A549 (cell line): Measurements from ENCODE around the gene RTN4IP1. TPM values are rescaled to one million over a fixed set of nuclear protein-coding genes. Genes with fewer than 3 reads are reported as not detected.

Source experiments
- ATAC-seq, 2 experiments: fragments of 200-7000 bp in 1 of 2; fragments of >200 bp in 1 of 2; cut with Nextera tagmentation in 1 of 2; cut with Tn5 transposase in 1 of 2; 3 replicates each; pipeline versions ENCODE4 v1.8.0 to v1.9.1; 2018 to 2020; ENCODE audit warnings: mild to moderate bottlenecking in 1 of 2, moderate library complexity in 1 of 2
- CTCF ChIA-PET: fragments of 300-600 bp; sonication (Branson Sonifier 250); formaldehyde crosslinking; extraction: SDS; loops from one replicate; lab custom pipeline; 2021; ENCODE audit warnings: antibody characterized with exemption, inconsistent platforms; lab: Yijun Ruan, JAX
- POLR2A ChIA-PET: fragments of 350-600 bp; formaldehyde crosslinking; extraction: SDS; loops from one replicate; lab custom pipeline; 2021; ENCODE audit warnings: antibody characterized with exemption, inconsistent platforms; lab: Yijun Ruan, JAX
- DNase-seq, 2 experiments: peaks; one replicate each; pipeline versions ENCODE4 v3.0.0 to v3.0.0-alpha.2; 2011 to 2016; ENCODE audit warnings: low read depth in 1 of 2, low spot score in 1 of 2
- FAIRE-seq: peaks from 2 replicates; lab custom pipeline; 2011; peaks lifted over from hg19 to GRCh38; lab: Jason Lieb, UNC
- H3K27ac ChIP-seq, 2 experiments: fragments of >200 bp; sonication (Bioruptor Twin); formaldehyde crosslinking; 3 replicates each; pipeline ENCODE4 v1.5.1; 2016 to 2017
- H3K4me1 ChIP-seq: fragments of >200 bp; sonication (Bioruptor Twin); formaldehyde crosslinking; 3 replicates; pipeline ENCODE4 v1.6.1; 2016
- H3K4me2 ChIP-seq: fragments of >200 bp; sonication (Bioruptor Twin); formaldehyde crosslinking; 3 replicates; pipeline ENCODE4 v1.6.1; 2016
- H3K4me3 ChIP-seq: fragments of >200 bp; sonication (Bioruptor Twin); formaldehyde crosslinking; 3 replicates; pipeline ENCODE4 v1.5.1; 2016
- H3K9me3 ChIP-seq: fragments of >200 bp; sonication (Bioruptor Twin); formaldehyde crosslinking; 3 replicates; pipeline ENCODE4 v1.6.1; 2016
- ATOH8 ChIP-seq: fragments of 250-450 bp; sonication (Bioruptor Pico); IDR thresholded peaks from 2 replicates; pipeline ENCODE4 v1.5.0; 2020; ENCODE audit warnings: low read depth, mild to moderate bottlenecking, moderate library complexity
- BCL3 ChIP-seq: fragments of >200 bp; sonication (Bioruptor Twin); formaldehyde crosslinking; IDR thresholded peaks from 3 replicates; pipeline ENCODE4 v1.6.1; 2016
- CBX8 ChIP-seq: fragments of 200-600 bp; sonication (generic); IDR thresholded peaks from 2 replicates; pipeline ENCODE4 v1.6.1; 2016
- CHD4 ChIP-seq: fragments of 200-600 bp; sonication (generic); IDR thresholded peaks from 2 replicates; pipeline ENCODE4 v1.6.1; 2016; ENCODE audit warnings: antibody characterized with exemption, mild to moderate bottlenecking, borderline replicate concordance
- CTCF ChIP-seq: fragments of >200 bp; sonication (Bioruptor Twin); formaldehyde crosslinking; IDR thresholded peaks from 3 replicates; pipeline ENCODE4 v1.5.1; 2016
- E2F6 ChIP-seq: IDR thresholded peaks from 2 replicates; pipeline ENCODE4 v1.6.1; 2012; ENCODE audit warnings: low read depth, borderline replicate concordance
- ELK1 ChIP-seq: fragments of 150-350 bp; IDR thresholded peaks from 2 replicates; pipeline ENCODE4 v1.6.1; 2014; ENCODE audit warnings: low read depth, mild to moderate bottlenecking, low read length
- FOSB ChIP-seq: fragments of 250-450 bp; sonication (Bioruptor Pico); IDR thresholded peaks from 2 replicates; pipeline ENCODE4 v1.5.0; 2020; ENCODE audit warnings: mild to moderate bottlenecking, moderate library complexity
- GATA3 ChIP-seq: IDR thresholded peaks from 2 replicates; pipeline ENCODE4 v1.6.1; 2012; ENCODE audit warnings: borderline replicate concordance
- HES2 ChIP-seq: fragments of >200 bp; sonication (Bioruptor Twin); formaldehyde crosslinking; IDR thresholded peaks from 2 replicates; pipeline ENCODE4 v1.6.1; 2016
- HEYL ChIP-seq: fragments of 250-450 bp; sonication (Bioruptor Pico); IDR thresholded peaks from 2 replicates; pipeline ENCODE4 v1.8.0; 2021; ENCODE audit warnings: mild to moderate bottlenecking, moderate library complexity
- HOXB13 ChIP-seq: fragments of 250-450 bp; sonication (Bioruptor Pico); IDR thresholded peaks from 2 replicates; pipeline ENCODE4 v1.5.0; 2020; ENCODE audit warnings: low read depth, mild to moderate bottlenecking, moderate library complexity
- KDM5A ChIP-seq: fragments of 200-600 bp; sonication (generic); IDR thresholded peaks from 2 replicates; pipeline ENCODE4 v1.6.1; 2016; ENCODE audit warnings: antibody characterized with exemption, mild to moderate bottlenecking
- MAX ChIP-seq: IDR thresholded peaks from 2 replicates; pipeline ENCODE4 v1.6.1; 2012
- MYC ChIP-seq: IDR thresholded peaks from 2 replicates; pipeline ENCODE4 v1.6.1; 2012; ENCODE audit warnings: mild to moderate bottlenecking, inconsistent platforms, low read length, improper control_type of control experiment, borderline replicate concordance
- TFCP2L1 ChIP-seq: fragments of 250-450 bp; sonication (Bioruptor Pico); IDR thresholded peaks from 2 replicates; pipeline ENCODE4 v1.5.0; 2021; ENCODE audit warnings: mild to moderate bottlenecking
- ZFP36 ChIP-seq: fragments of 450-650 bp; IDR thresholded peaks from 2 replicates; pipeline ENCODE4 v1.6.1; 2014; ENCODE audit warnings: borderline replicate concordance; ENCODE audit not compliant: partially characterized antibody
- ZSCAN20 ChIP-seq: fragments of 250-450 bp; sonication (Bioruptor Pico); IDR thresholded peaks from 2 replicates; pipeline ENCODE4 v1.8.0; 2022; ENCODE audit warnings: mild to moderate bottlenecking, moderate library complexity
- WGBS: methylation state at CpG from one replicate; pipeline ENCODE4 v1.1.6; 2017; ENCODE audit errors: missing lambda C conversion rate; 5-methylcytosine and 5-hydroxymethylcytosine counted together
- polyA plus RNA-seq, 4 experiments: library from polyadenylated mRNA; depleted of rRNA in 3 of 4; stranded (reverse); fragments of >200 nt; fragmentation: RNase III in 1 of 4; extraction: RNeasy Plus Mini Kit Qiagen cat#74134 plus additional on column Dnase treatment in 1 of 4; gene quantifications; 2 replicates in 3 of 4; 3 replicates in 1 of 4; pipeline ENCODE4 v1.2.3, GENCODE V29; 2011 to 2017

RTN4IP1 gene
- polyA plus RNA-seq, 2 of the 4 experiments (the other 2 are of a cell fraction): 13.9 to 15.1 TPM

GRCh38 chr6:106538145-106538544 lies 91.2 kb downstream of the RTN4IP1 start:
- Histone ChIP-seq H3K4me2 (no peak overlapping the region), H3K4me3 (no peak overlapping the region), H3K27ac (no peak overlapping the region), H3K9me3 (no peaks in the 10 kb centered on the region), H3K4me1 (peaks cover 13% of the 10 kb centered on the region; the same call in 2 of the 3 replicates)
- CTCF ChIA-PET: interaction anchor here (1.2 to 1.3 kb wide), 2 partner anchors 16 to 19 kb away, joined by 3 read pairs; no protein-coding TSS in a partner anchor
- ATAC-seq (no peak), FAIRE-seq (no peak), DNase-seq (no peak)
- POLR2A ChIA-PET: no interaction called here
- 29% methylated on average over 1 of the region's 1 CpG for WGBS
- no peak for TF ChIP-seq ATOH8 (CRISPR knock-in tag)
- no peak for TF ChIP-seq CBX8
- TF ChIP-seq HEYL (CRISPR knock-in tag): no peak
- no peak for TF ChIP-seq MYC
- TF ChIP-seq KDM5A: no peak
- TF ChIP-seq ZFP36: no peak
- TF ChIP-seq BCL3: no peak
- no peak for TF ChIP-seq HOXB13
- TF ChIP-seq CTCF: no peak

GRCh38 chr6:106537662-106538061 lies 91.6 kb downstream of the RTN4IP1 start:
- FAIRE-seq (no peak), ATAC-seq (no peak), DNase-seq (no peak)
- no peak overlapping the region for H3K4me2 ChIP-seq
- WGBS: 85% methylated on average over 8 of the region's 8 CpGs
- H3K27ac ChIP-seq: no peak overlapping the region
- ChIA-PET POLR2A (no interaction called here), CTCF (interaction anchor here (1.2 to 1.3 kb wide), 2 partner anchors 15 to 19 kb away, joined by 3 read pairs; no protein-coding TSS in a partner anchor)
- peaks cover 13% of the 10 kb centered on the region; the same call in 2 of the 3 replicates for H3K4me1 ChIP-seq
- no peak for TF ChIP-seq CTCF
- TF ChIP-seq FOSB (CRISPR knock-in tag): no peak
- TF ChIP-seq HEYL (CRISPR knock-in tag): no peak
- no peak for TF ChIP-seq HES2
- TF ChIP-seq BCL3: no peak
- no peaks in the 10 kb centered on the region for H3K9me3 ChIP-seq
- H3K4me3 ChIP-seq: no peak overlapping the region

- ChIA-PET CTCF (no interaction called here), POLR2A (no interaction called here)
- 74% methylated on average over 2 of the region's 2 CpGs for WGBS
- no peak overlapping the region for H3K4me2 ChIP-seq
- no peaks in the 10 kb centered on the region for H3K9me3 ChIP-seq
- H3K27ac ChIP-seq: no peak overlapping the region
- H3K4me1 ChIP-seq: peaks cover 13% of the 10 kb centered on the region; the same call in 2 of the 3 replicates
- DNase-seq: no peak
- no peak overlapping the region for H3K4me3 ChIP-seq
- FAIRE-seq: no peak
- ATAC-seq: no peak
- TF ChIP-seq TFCP2L1 (no peak), MAX (no peak), ATOH8 (CRISPR knock-in tag) (no peak), E2F6 (no peak), GATA3 (no peak), ZSCAN20 (CRISPR knock-in tag) (no peak), ELK1 (no peak), CHD4 (no peak)
Observed at GRCh38 chr6:106536851-106537250, 92.4 kb downstream of the RTN4IP1 start.
